ENCODE data around the gene HECA. TPM values are rescaled to one million over a fixed set of nuclear protein-coding genes. Genes with fewer than 3 reads are reported as not detected.

Gene HECA
- total and polyA plus RNA-seq, 2 of the 4 experiments (the other 2 are of a cell fraction) = 3.1 to 4.3 TPM

GRCh38 chr6:139124887-139125672, 9.8 kb upstream of the HECA start:
- Histone ChIP-seq H2BK15ac (ENCODE audit: low read depth, low read length) (no peak overlapping the region), H4K20me1 (ENCODE audit: insufficient read depth, low read length) (no peaks in the 10 kb centered on the region), H3K9me1 (ENCODE audit: insufficient read depth, low read length) (no peaks in the 10 kb centered on the region), H2AFZ (replicated peaks; ENCODE audit: low read length, poor library complexity) (no peak overlapping the region), H4K5ac (ENCODE audit: low read depth, low read length) (no peak overlapping the region), H3K4me2 (ENCODE audit: low read depth, low read length) (no peak overlapping the region), H3K27me3 (ENCODE audit: control insufficient read depth, insufficient read depth, low read length) (no peaks in the 10 kb centered on the region), H4K91ac (ENCODE audit: insufficient read depth, low read depth, low read length) (no peak overlapping the region), H2BK5ac (ENCODE audit: low read depth, low read length, poor library complexity, severe bottlenecking) (no peak overlapping the region), H3K36me3 (ENCODE audit: control insufficient read depth, insufficient read depth, low read length) (no peaks in the 10 kb centered on the region), H3K4ac (ENCODE audit: low read depth, low read length) (no peak overlapping the region), H2BK120ac (ENCODE audit: low read depth, low read length) (no peak overlapping the region), H3K4me3 (ENCODE audit: insufficient read depth, low read depth, low read length) (no peak overlapping the region), H3K4me1 (ENCODE audit: control insufficient read depth, insufficient read depth, low read length) (peaks cover 2% of the 10 kb centered on the region; the same call in 1 of the 2 replicates), H3K23ac (ENCODE audit: low read depth, low read length) (no peak overlapping the region), H3K9ac (ENCODE audit: low read depth, low read length) (no peak overlapping the region), H4K8ac (ENCODE audit: low read depth in 2 of 2, low read length in 2 of 2) (no peak overlapping the region), H3K14ac (replicated peaks; ENCODE audit: low read depth, low read length) (no peak overlapping the region), H3K9me3 (ENCODE audit: control insufficient read depth, insufficient read depth, low read length) (no peaks in the 10 kb centered on the region; the same call in 1 of the 2 replicates), H2AK9ac (replicated peaks; ENCODE audit: low read depth, low read length, poor library complexity) (no peak overlapping the region), H2AK5ac (ENCODE audit: low read depth, low read length) (no peak overlapping the region), H3K18ac (ENCODE audit: low read depth, low read length) (no peak overlapping the region), H3K27ac (ENCODE audit: insufficient read depth, low read length) (no peak overlapping the region), H3K79me1 (ENCODE audit: low read depth in 1 of 2, low read length in 2 of 2) (no peaks in the 10 kb centered on the region), H2BK20ac (ENCODE audit: low read depth, low read length) (no peak overlapping the region), H3K56ac (ENCODE audit: extremely low read depth, insufficient read depth, low read length) (no peak overlapping the region)
- TF ChIP-seq, protein P1, sequence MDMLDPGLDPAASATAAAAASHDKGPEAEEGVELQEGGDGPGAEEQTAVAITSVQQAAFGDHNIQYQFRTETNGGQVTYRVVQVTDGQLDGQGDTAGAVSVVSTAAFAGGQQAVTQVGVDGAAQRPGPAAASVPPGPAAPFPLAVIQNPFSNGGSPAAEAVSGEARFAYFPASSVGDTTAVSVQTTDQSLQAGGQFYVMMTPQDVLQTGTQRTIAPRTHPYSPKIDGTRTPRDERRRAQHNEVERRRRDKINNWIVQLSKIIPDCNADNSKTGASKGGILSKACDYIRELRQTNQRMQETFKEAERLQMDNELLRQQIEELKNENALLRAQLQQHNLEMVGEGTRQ (IDR thresholded peaks at IDR 0.05; ENCODE audit: low read depth, low read length) = no peak
- TF ChIP-seq RCOR1 (IDR thresholded peaks at IDR 0.05; ENCODE audit: insufficient replicate concordance, low read length) (no peak), SMC3 (IDR thresholded peaks at IDR 0.05; ENCODE audit: low read depth, low read length) (peak; percentile 18; the same call in 1 of the 2 replicates), RAD21 (IDR thresholded peaks at IDR 0.05; ENCODE audit: low read length) (peak; percentile 35), CEBPB (IDR thresholded peaks at IDR 0.05; ENCODE audit: low read depth, low read length) (no peak), CHD1 (IDR thresholded peaks at IDR 0.05; ENCODE audit: low read depth, low read length) (no peak), BHLHE40 (IDR thresholded peaks at IDR 0.05; ENCODE audit: low read depth, low read length) (no peak)
- TF ChIP-seq, protein P2, sequence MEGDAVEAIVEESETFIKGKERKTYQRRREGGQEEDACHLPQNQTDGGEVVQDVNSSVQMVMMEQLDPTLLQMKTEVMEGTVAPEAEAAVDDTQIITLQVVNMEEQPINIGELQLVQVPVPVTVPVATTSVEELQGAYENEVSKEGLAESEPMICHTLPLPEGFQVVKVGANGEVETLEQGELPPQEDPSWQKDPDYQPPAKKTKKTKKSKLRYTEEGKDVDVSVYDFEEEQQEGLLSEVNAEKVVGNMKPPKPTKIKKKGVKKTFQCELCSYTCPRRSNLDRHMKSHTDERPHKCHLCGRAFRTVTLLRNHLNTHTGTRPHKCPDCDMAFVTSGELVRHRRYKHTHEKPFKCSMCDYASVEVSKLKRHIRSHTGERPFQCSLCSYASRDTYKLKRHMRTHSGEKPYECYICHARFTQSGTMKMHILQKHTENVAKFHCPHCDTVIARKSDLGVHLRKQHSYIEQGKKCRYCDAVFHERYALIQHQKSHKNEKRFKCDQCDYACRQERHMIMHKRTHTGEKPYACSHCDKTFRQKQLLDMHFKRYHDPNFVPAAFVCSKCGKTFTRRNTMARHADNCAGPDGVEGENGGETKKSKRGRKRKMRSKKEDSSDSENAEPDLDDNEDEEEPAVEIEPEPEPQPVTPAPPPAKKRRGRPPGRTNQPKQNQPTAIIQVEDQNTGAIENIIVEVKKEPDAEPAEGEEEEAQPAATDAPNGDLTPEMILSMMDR (conservative IDR thresholded peaks at IDR 0.05; ENCODE audit: low read depth, low read length) = peak; percentile 31
- ChIA-PET POLR2A (ENCODE audit: unreplicated experiment) (no interaction called here), CTCF (interaction anchor here (1.1 kb wide), 1 partner anchor 240 kb away, joined by 3 read pairs; no protein-coding TSS in a partner anchor)
- in situ Hi-C loops (cut with MboI; ENCODE audit: low sequenced_read_pairs) = no loop called here
- ATAC-seq (ENCODE audit: low read depth) (peak; percentile 51), DNase-seq (peak; percentile 49)
- intact Hi-C loops (cut with micrococcal nuclease) = no loop called here
- dilution Hi-C loops (cut with HindIII; ENCODE audit: low sequenced_read_pairs, unreplicated experiment) = no loop called here
- WGBS, 2 experiments (ENCODE audit: extremely low coverage in 2 of 2, insufficient read length in 1 of 2) = 68% methylated on average over 2 of the region's 8 CpGs; no CpG with 5 or more reads in 1 of the 2 experiments
- no TSS peak for BruUV-seq (replicated peaks)
